ENCODE results near the gene GJA1.
"Not testable (repeated sequence)": the region's sequence is repeated elsewhere in the genome, so short reads cannot be mapped to it uniquely, and the experiment has no call there.

Gene GJA1

DNA sequence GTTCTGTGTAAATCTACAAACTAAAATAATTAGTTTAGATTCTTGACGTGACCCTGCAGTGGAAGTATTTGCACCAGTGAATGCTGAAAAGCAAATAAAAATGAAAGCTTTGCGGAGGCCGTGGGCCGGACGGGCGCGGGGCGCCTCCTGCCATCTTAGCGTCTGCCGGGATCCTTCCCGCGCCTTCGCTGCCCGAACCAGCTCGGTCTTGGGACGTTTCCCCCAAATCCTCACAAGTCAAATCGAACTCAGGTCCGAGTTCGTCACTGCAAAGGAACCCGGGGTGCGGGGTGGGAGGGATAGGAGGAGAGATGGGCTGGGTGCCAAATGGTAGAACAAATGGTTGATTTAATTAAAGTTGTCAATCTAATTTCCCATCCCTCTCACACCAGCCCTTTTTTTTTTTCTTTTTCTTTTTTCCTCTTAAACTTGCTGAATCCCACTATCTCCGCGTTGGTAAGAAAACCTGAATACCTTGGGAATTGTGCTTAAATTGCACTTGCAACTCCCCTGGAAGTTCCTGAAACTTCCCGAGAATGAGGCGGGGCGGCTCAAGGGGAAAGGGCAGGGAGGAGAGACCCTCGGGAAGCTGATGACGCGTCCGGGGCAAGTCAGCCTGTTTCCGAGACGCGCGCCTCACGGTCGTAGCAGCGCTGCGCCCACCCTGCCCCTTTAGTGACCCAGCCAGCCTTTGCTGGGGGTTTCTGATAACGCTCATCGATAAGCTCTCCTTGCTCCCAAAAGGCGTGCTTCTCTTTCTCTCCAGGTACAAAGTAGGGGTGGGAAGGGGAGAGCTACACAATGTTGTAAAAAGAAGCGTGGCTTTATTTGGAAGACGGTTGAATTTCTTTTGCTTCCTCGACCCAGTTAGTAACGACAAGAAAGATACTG is 1.8 kb downstream of the GJA1 start:
- DNase-seq (ENCODE audit: low spot score): no peak

DNA sequence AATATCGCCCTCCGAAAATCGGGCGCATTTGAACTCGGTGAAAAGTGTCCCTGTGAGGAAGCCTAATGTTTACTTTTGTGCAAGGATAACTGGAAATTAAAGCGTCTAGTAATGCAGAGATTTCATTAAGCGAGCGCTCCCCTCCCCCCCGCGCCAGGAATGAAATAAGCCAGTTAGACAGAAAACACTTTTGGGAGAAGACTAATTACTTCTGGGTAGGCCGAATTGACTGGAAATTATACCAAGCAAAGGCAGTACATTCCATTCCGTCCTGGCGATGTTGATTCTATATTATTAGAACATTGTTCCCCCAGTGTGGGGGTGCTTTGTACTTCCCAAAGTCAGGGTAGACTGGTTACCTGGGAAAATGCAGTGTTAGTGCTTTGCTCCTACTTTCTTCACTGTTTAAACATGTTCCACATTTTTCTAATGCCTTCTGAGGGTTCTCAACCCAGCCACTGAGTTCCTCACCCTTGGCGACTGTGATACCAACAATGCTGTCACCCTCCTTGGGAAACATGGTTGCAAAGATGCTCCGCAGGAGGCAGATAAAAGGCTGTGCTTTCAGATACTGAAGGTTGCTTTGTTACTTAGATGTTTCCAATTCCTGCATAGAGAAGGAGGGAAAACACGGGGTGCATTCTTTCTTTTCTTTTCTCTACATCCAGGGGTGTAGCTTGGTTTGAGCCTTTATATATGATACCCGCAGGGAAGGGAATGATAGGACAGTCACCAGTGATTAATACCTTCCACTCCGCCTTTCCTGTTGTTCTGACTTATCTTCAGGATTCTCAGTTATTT is 2.6 kb downstream of the GJA1 start:
- no peak for DNase-seq (ENCODE audit: low spot score)

GRCh38 chr6:121438869-121439268 is 3.4 kb downstream of the GJA1 start:
- DNase-seq (ENCODE audit: low spot score): no peak

DNA sequence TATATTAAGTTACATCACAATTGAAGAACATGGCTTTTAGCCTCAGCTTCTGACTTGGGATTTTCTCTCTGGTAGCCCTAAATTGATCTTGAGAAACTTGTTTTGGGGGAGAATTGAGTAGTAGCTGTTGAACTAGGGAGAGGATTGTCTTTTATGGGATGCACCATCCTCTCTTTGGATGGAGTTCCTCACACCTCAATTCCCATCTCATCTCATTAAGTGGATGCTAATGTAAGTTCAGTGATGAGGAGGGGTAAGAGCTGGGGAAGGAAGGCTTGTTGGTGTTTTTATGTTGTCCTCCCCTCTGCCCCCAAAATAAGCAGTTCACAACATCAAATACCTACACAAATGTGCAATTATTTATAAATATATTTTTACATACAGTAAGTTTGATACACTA is 4.0 kb downstream of the GJA1 start:
- no peak for DNase-seq (ENCODE audit: low spot score)

DNA sequence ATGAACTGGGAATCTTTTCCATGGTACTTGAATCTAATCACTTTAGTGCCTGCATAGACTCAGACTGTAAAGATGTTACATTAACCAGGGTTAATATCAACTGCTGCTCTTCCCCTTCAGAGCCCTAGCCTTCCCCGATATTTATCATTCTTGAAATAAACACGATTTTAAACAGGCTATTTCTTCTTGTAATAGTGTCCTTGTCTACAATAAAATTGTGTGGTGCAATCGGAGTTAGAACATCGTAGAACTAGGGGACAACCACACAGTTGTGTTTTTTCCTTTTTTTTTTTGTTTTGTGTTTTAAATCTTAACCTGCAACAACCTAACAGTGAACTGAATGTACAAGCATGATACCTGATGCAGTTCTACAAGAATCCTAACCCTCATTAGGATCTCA is 4.5 kb downstream of the GJA1 start:
- DNase-seq (ENCODE audit: low spot score): no peak

GRCh38 chr6:121441477-121441876 is 6.0 kb downstream of the GJA1 start:
- no peak for DNase-seq (ENCODE audit: low spot score)

DNA sequence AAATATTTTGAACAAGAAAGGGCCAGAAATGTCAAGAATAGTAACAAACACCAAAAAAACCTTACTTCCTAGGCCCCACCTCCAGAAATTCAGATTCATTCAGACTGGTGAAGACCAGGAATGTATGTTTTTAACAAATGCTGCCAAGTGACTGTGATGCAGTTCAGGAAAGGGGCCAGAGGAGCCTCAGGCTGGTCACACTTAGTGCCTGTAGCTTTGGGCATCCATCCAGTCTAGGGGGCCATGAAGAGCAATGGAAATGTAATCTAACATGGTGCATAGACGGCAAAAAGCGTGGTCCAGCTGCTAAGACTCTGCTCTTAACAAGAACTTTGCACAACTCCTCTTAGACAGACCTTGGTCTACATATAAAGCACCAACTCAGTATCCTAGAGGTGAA is 7.1 kb downstream of the GJA1 start:
- DNase-seq (ENCODE audit: low spot score): no peak

- DNase-seq (ENCODE audit: low spot score): no peak
Observed at GRCh38 chr6:121443971-121444541, 8.6 kb downstream of the GJA1 start.

DNA sequence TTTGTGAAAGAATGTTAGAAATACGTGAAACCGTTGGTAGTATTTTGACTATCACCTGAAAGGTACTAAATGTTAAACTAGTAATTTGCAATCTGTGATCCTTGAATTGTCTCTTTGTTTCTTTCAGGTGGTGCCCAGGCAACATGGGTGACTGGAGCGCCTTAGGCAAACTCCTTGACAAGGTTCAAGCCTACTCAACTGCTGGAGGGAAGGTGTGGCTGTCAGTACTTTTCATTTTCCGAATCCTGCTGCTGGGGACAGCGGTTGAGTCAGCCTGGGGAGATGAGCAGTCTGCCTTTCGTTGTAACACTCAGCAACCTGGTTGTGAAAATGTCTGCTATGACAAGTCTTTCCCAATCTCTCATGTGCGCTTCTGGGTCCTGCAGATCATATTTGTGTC is 11.3 kb downstream of the GJA1 start:
- not testable (repeated sequence) for DNase-seq (ENCODE audit: low spot score)

DNA sequence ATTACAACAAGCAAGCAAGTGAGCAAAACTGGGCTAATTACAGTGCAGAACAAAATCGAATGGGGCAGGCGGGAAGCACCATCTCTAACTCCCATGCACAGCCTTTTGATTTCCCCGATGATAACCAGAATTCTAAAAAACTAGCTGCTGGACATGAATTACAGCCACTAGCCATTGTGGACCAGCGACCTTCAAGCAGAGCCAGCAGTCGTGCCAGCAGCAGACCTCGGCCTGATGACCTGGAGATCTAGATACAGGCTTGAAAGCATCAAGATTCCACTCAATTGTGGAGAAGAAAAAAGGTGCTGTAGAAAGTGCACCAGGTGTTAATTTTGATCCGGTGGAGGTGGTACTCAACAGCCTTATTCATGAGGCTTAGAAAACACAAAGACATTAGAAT is 12.3 kb downstream of the GJA1 start:
- not testable (repeated sequence) for DNase-seq (ENCODE audit: low spot score)

GRCh38 chr6:121448528-121448927 is 13.1 kb downstream of the GJA1 start:
- DNase-seq (ENCODE audit: low spot score): not testable (repeated sequence)

- DNase-seq (ENCODE audit: low spot score): no peak
Observed at GRCh38 chr6:121449331-121449730, 13.9 kb downstream of the GJA1 start.

- DNase-seq (ENCODE audit: low spot score): no peak
Observed at GRCh38 chr6:121450242-121450641, 14.8 kb downstream of the GJA1 start.

- no peak for DNase-seq (ENCODE audit: low spot score)
Observed at GRCh38 chr6:121451250-121451649, 15.8 kb downstream of the GJA1 start.

DNA sequence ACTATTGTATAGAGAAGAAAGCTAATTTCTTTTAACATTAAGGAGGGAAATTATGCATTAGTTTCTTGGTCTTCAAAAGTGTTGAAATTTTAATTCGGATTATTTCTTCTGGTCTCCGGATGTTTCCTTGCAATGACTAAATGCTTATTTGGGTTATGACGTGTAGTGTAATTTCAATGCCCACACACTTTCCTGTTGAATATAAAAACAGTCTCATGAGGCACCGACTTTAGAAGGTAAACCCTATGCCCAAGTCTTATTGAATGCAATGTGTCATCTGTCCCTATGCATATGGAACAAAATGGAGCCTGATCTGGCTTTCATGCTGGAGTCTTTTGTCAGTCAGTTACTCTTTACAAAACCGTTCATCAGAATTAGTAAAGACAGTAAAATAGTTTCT is 17.7 kb downstream of the GJA1 start:
- DNase-seq (ENCODE audit: low spot score): no peak

DNA sequence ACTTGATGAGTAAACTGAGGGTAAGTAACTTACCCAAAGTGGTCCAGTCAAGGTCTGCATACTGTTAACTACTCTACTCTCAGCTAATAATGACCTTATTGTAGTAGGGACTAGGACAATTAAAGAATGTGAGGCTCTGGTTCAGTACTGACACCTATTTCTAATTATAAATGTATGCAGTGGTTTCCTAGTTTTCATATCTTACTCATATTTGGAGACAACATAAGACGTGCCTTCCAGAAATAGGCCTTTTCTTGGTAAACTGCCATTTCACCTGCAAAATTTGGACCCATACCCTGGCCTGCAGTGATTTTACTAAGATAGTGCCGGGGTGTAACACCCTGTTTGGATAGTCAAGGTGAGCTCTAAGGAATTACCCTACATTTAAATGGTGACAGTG is 24.7 kb downstream of the GJA1 start:
- DNase-seq (ENCODE audit: low spot score): no peak

- DNase-seq (ENCODE audit: low spot score): no peak
Observed at GRCh38 chr6:121463087-121463486, 27.6 kb downstream of the GJA1 start.

- DNase-seq (ENCODE audit: low spot score): no peak
Observed at GRCh38 chr6:121465101-121465500, 29.7 kb downstream of the GJA1 start.

GRCh38 chr6:121479486-121480098 is 44.1 kb downstream of the GJA1 start:
- no peak for DNase-seq (ENCODE audit: low spot score)

GRCh38 chr6:121480099-121480713 is 44.8 kb downstream of the GJA1 start:
- no peak for DNase-seq (ENCODE audit: low spot score)

GRCh38 chr6:121482004-121482693 is 46.7 kb downstream of the GJA1 start:
- no peak for DNase-seq (ENCODE audit: low spot score)

Data from pons (tissue), 1 donor.